H1 (cell line): ENCODE data around the gene RTN4RL2.

Experiments
- RAD21 ChIP-seq, 2 experiments: IDR thresholded peaks in 1 of 2; conservative IDR thresholded peaks in 1 of 2; 2 replicates each; pipeline ENCODE4 v1.6.1; 2011; ENCODE audit warnings: low read depth in 2 of 2, low read length in 2 of 2, improper control_type of control experiment in 1 of 2, inconsistent platforms in 1 of 2, mild to moderate bottlenecking in 1 of 2, moderate library complexity in 1 of 2
- SIX5 ChIP-seq: IDR thresholded peaks from 2 replicates; pipeline ENCODE4 v1.6.1; 2011; ENCODE audit warnings: mild to moderate bottlenecking, low read depth, low read length
- TAF1 ChIP-seq: IDR thresholded peaks from 2 replicates; pipeline ENCODE4 v1.6.1; 2011; ENCODE audit warnings: mild to moderate bottlenecking, low read depth, low read length
- TF ChIP-seq, protein P1 (sequence below), 3 experiments: IDR thresholded peaks; 1 replicate in 2 of 3; 2 replicates in 1 of 3; pipeline versions ENCODE4 v1.5.1 to v1.6.1; 2011; ENCODE audit warnings: low read length in 3 of 3, mild to moderate bottlenecking in 3 of 3, inconsistent platforms in 2 of 3, low read depth in 1 of 3, moderate library complexity in 1 of 3; ENCODE audit not compliant: insufficient read depth in 1 of 3; ENCODE audit errors: control extremely low read depth in 1 of 3

DNA sequence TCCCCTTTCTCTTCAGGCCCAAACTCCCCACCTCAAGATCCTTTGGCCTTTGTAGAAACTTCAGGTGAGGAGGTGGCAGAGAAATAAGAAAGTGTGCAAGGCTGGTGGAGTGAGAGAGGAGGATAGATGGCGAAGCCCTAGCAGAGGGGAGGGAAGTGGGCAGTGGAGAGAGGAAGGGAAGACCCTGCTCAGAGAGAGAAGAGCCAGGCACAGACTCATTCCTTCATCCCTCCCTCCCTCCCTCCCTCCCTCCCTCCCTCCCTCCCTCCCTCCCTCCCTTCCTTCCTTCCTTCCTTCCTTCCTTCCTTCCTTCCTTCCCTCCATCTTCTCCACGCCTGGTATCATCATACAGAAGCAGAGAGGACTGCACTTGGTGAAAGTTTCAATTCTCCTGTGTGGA, 21.0 kb downstream of the RTN4RL2 start:
- TF ChIP-seq, protein P1, sequence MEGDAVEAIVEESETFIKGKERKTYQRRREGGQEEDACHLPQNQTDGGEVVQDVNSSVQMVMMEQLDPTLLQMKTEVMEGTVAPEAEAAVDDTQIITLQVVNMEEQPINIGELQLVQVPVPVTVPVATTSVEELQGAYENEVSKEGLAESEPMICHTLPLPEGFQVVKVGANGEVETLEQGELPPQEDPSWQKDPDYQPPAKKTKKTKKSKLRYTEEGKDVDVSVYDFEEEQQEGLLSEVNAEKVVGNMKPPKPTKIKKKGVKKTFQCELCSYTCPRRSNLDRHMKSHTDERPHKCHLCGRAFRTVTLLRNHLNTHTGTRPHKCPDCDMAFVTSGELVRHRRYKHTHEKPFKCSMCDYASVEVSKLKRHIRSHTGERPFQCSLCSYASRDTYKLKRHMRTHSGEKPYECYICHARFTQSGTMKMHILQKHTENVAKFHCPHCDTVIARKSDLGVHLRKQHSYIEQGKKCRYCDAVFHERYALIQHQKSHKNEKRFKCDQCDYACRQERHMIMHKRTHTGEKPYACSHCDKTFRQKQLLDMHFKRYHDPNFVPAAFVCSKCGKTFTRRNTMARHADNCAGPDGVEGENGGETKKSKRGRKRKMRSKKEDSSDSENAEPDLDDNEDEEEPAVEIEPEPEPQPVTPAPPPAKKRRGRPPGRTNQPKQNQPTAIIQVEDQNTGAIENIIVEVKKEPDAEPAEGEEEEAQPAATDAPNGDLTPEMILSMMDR (IDR thresholded peaks at IDR 0.05; ENCODE audit: control extremely low read depth in 1 of 3, insufficient read depth in 1 of 3, low read depth in 1 of 3, low read length in 3 of 3) = no peak
- TF ChIP-seq TAF1 = no peak
- no peak for TF ChIP-seq RAD21 (IDR thresholded peaks at IDR 0.05 in 1 of 2, conservative IDR thresholded peaks at IDR 0.05 in 1 of 2; ENCODE audit: low read depth in 2 of 2, low read length in 2 of 2)
- no peak for TF ChIP-seq SIX5
